ENCODE data around the gene TEX12.

DNA sequence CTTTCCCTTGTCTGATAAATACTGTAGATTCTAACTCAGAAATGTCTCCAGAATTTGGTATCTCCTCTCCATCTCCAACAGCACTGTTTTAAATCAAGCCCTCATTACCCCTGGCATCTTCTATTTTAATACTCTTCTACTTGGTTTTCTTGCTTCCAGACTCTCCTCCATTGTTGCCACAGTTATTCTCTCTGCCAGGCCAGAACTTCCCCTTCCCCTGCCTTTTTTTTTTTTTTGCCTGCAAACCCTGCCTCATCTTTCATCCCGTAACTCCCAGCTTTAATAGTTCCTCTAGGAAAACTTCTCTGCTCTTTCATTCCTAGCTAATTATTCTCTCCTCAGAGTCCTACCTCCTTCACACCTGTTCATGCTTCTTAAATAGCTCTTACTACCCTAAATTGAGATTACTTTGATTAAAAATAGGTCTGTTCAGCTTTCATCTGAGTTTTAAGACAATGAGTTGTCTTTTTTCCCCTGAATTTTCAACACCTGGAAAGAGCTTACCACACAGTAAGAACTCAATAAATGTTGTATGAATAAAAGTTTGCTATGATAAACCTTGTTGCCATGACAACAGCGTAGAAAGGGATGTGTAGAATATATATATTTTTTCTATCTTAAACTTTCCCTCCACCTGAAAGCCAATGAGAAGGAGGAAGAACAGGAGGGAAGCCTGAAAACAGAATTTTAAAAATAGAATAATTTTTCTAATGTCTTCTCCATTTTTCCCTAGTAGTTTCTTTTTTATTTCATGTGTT, 6.9 kb upstream of the TEX12 start:
- TF ChIP-seq EZH2 (IDR thresholded peaks at IDR 0.05; ENCODE audit: borderline replicate concordance) (no peak), CTCF (IDR thresholded peaks at IDR 0.05; ENCODE audit: poor library complexity) (no peak), EZH2phosphoT487 (IDR thresholded peaks at IDR 0.05; ENCODE audit: low read depth, severe bottlenecking, unreplicated experiment) (no peak)

Data from hepatocyte (in vitro differentiated cells).